ENCODE results near the gene SLC38A6.

SLC38A6 gene

GRCh38 chr14:60964904-60965303, 16.1 kb upstream of the SLC38A6 start:
- no peak overlapping the region for H3K4me3 ChIP-seq (ENCODE audit: control insufficient read depth, low read depth, low read length)
- DNase-seq (ENCODE audit: low read depth) = no peak
- no peak for TF ChIP-seq CTCF (IDR thresholded peaks at IDR 0.05; ENCODE audit: control insufficient read depth, insufficient read depth, low read depth, low read length, missing control alignments)

DNA sequence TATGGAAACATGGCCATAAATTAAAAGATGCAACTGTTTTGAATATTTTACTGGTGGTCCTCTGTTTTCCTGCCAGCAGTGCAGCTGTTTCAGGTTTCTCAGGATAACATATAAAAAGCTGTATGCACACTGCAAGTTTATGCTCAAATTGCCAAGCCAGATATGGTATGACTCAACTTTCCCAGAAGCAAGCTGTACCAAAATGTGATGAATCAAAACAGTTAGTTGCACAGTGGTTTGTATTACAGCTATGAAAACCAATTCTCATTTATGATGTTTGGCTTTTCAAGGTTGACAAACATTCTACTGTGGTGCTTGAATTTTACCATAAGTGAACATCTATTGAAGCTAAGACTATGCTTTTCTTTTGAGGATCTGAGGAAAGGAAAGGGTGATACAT, 15.6 kb upstream of the SLC38A6 start:
- H3K4me3 ChIP-seq (ENCODE audit: control insufficient read depth, low read depth, low read length) = no peak overlapping the region
- DNase-seq (ENCODE audit: low read depth) = peak; percentile 46
- TF ChIP-seq CTCF (IDR thresholded peaks at IDR 0.05; ENCODE audit: control insufficient read depth, insufficient read depth, low read depth, low read length, missing control alignments) = no peak

DNA sequence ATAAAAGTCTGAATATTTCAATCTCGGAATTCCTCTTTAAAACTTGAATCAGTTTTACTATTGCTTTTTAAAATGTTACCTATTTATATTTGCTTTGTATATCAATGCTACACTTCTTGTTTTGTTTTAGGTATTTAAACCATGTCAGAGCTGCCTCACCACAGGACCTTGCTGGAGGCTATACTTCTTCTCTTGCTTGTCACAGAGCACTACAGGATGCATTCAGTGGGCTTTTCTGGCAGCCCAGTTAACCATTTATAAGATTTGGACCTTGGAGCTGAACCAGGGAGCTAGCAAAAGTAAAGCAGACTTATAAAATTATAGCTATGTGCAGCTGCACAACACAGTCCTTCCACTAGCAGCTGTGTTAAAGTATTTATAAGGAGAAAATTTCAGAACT, 12.9 kb upstream of the SLC38A6 start:
- no peak for DNase-seq (ENCODE audit: low read depth)
- no peak for TF ChIP-seq CTCF (IDR thresholded peaks at IDR 0.05; ENCODE audit: control insufficient read depth, insufficient read depth, low read depth, low read length, missing control alignments)
- H3K4me3 ChIP-seq (ENCODE audit: control insufficient read depth, low read depth, low read length) = no peak overlapping the region

- TF ChIP-seq CTCF (IDR thresholded peaks at IDR 0.05; ENCODE audit: control insufficient read depth, insufficient read depth, low read depth, low read length, missing control alignments) = no peak
- no peak overlapping the region for H3K4me3 ChIP-seq (ENCODE audit: control insufficient read depth, low read depth, low read length)
- DNase-seq (ENCODE audit: low read depth) = no peak
Observed at GRCh38 chr14:60968671-60969070, 12.4 kb upstream of the SLC38A6 start.

GRCh38 chr14:60970146-60970545, 10.9 kb upstream of the SLC38A6 start:
- TF ChIP-seq CTCF (IDR thresholded peaks at IDR 0.05; ENCODE audit: control insufficient read depth, insufficient read depth, low read depth, low read length, missing control alignments) = no peak
- no peak for DNase-seq (ENCODE audit: low read depth)
- H3K4me3 ChIP-seq (ENCODE audit: control insufficient read depth, low read depth, low read length) = no peak overlapping the region

DNA sequence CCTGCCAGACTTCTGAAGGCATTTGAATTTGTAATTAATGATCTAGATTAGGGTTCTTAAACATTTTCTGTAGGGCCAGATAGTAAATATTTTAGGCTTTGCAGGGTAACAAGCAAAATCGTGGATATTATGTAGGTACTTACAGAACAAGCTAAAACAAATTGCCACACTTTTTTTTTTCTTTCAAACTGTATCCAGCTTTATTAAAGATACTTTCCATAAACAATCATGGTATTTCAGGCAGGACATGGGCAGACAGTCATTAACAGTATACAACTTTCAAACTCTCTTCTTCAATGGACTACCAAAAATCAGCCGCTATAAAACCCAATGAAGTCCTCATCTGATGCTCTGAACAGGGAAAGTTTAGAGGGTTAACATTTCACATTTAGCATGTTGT, 9.8 kb upstream of the SLC38A6 start:
- TF ChIP-seq CTCF (IDR thresholded peaks at IDR 0.05; ENCODE audit: control insufficient read depth, insufficient read depth, low read depth, low read length, missing control alignments) = no peak
- H3K4me3 ChIP-seq (ENCODE audit: control insufficient read depth, low read depth, low read length) = no peak overlapping the region
- no peak for DNase-seq (ENCODE audit: low read depth)

- no peak overlapping the region for H3K4me3 ChIP-seq (ENCODE audit: control insufficient read depth, low read depth, low read length)
- DNase-seq (ENCODE audit: low read depth) = no peak
- TF ChIP-seq CTCF (IDR thresholded peaks at IDR 0.05; ENCODE audit: control insufficient read depth, insufficient read depth, low read depth, low read length, missing control alignments) = no peak
Observed at GRCh38 chr14:60972295-60972694, 8.8 kb upstream of the SLC38A6 start.
